Bronchial epithelial cell (primary cell): ENCODE results near the gene GOT1. TPM values are rescaled to one million over a fixed set of nuclear protein-coding genes. Genes with fewer than 3 reads are reported as not detected.

Experiments used
- DNase-seq: peaks from one replicate; pipeline ENCODE4 v3.0.0-alpha.2; 2010; ENCODE audit warnings: low read depth
- FAIRE-seq: peaks from 2 replicates; lab custom pipeline; 2011; peaks lifted over from hg19 to GRCh38; lab: Jason Lieb, UNC
- H3K27me3 ChIP-seq: 2 replicates; pipeline ENCODE4 v1.5.1; 2011; ENCODE audit warnings: low read length; ENCODE audit not compliant: control insufficient read depth, insufficient read depth
- H3K36me3 ChIP-seq: 2 replicates; pipeline ENCODE4 v1.5.1; 2011; ENCODE audit warnings: low read length; ENCODE audit not compliant: control insufficient read depth, insufficient read depth
- H3K4me3 ChIP-seq: 2 replicates; pipeline ENCODE4 v1.5.1; 2011; ENCODE audit warnings: mild to moderate bottlenecking, low read depth, low read length, control low read depth
- total RNA-seq: library from RNA; depleted of rRNA; stranded (reverse); fragments of >200 nt; gene quantifications from 2 replicates; pipeline ENCODE4 v1.2.1, GENCODE V29; 2014
- TF ChIP-seq, protein P1 (sequence below): IDR thresholded peaks from 2 replicates; pipeline ENCODE4 v1.5.1; 2011; ENCODE audit warnings: mild to moderate bottlenecking, moderate library complexity, low read length, control low read depth, inconsistent platforms; ENCODE audit not compliant: insufficient read depth, severe bottlenecking

The GOT1 gene
- total RNA-seq, 1 donor from 2014 or later: 67.9 TPM

DNA sequence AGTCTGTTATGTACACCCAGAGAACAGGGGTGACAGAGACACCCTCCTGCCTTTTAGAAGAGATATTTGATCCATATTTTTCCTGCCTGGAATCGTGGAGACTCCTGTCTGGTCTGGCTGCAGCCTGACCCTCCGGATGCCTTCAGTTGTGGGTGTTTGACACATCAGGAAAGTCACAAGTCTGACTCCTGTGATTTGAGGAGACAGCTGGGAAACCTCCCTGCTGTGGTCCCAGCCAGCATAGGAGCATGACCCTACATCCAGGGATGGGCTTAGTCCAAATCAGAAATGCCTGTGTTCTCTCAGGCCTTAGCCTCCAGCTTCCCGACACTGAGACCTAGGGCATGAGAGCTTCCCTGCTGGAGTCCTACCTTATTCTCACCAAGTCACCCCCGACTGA, 43.4 kb downstream of the GOT1 start:
- no peak overlapping the region for H3K4me3 ChIP-seq
- H3K27me3 ChIP-seq: peaks cover 4% of the 10 kb centered on the region
- TF ChIP-seq, protein P1, sequence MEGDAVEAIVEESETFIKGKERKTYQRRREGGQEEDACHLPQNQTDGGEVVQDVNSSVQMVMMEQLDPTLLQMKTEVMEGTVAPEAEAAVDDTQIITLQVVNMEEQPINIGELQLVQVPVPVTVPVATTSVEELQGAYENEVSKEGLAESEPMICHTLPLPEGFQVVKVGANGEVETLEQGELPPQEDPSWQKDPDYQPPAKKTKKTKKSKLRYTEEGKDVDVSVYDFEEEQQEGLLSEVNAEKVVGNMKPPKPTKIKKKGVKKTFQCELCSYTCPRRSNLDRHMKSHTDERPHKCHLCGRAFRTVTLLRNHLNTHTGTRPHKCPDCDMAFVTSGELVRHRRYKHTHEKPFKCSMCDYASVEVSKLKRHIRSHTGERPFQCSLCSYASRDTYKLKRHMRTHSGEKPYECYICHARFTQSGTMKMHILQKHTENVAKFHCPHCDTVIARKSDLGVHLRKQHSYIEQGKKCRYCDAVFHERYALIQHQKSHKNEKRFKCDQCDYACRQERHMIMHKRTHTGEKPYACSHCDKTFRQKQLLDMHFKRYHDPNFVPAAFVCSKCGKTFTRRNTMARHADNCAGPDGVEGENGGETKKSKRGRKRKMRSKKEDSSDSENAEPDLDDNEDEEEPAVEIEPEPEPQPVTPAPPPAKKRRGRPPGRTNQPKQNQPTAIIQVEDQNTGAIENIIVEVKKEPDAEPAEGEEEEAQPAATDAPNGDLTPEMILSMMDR: no peak
- DNase-seq (no peak), FAIRE-seq (no peak)
- no peaks in the 10 kb centered on the region for H3K36me3 ChIP-seq

DNA sequence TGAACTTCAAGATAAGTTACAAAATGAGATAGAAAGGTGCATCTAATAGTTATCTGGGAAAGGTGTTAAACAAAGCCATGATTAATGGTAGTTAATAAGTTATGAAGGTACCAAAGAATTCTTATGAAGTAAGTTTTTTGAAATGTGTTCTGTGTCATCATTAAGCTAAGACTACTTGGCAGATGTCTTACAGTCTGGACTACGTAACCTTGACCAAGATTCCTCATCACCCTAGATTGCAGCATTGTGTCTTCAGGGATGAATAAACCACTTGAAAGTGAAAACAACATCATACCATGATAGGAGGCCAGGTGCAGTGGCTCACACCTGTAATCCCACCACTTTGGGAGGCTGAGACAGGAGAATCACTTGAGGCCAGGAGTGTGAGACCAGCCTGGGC, 48.2 kb downstream of the GOT1 start:
- H3K36me3 ChIP-seq: no peaks in the 10 kb centered on the region
- H3K27me3 ChIP-seq: no peaks in the 10 kb centered on the region
- TF ChIP-seq, protein P1: no peak
- no peak for DNase-seq
- H3K4me3 ChIP-seq: no peak overlapping the region
- FAIRE-seq: no peak

DNA sequence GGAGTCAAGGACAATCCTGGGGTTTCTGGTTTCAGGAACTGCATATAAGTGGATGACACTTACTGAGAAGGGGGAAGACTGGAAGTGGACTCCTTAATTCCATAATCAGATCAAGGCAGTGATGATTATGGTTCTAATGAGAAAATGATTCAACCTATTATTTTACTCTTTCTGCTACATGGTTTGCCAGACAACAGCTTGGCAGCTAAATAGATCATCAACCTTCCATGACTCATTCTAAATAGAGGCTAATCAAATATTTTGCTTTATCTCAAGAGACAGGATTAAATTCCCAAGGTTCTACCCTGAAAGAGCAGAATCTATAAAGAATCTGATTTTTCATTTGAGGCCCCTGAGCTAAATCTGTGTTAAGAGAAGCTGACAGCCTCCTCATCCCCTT, 55.0 kb downstream of the GOT1 start:
- Histone ChIP-seq H3K4me3 (no peak overlapping the region), H3K36me3 (no peaks in the 10 kb centered on the region), H3K27me3 (no peaks in the 10 kb centered on the region)
- TF ChIP-seq, protein P1: no peak
- DNase-seq: peak; percentile 37
- no peak for FAIRE-seq

DNA sequence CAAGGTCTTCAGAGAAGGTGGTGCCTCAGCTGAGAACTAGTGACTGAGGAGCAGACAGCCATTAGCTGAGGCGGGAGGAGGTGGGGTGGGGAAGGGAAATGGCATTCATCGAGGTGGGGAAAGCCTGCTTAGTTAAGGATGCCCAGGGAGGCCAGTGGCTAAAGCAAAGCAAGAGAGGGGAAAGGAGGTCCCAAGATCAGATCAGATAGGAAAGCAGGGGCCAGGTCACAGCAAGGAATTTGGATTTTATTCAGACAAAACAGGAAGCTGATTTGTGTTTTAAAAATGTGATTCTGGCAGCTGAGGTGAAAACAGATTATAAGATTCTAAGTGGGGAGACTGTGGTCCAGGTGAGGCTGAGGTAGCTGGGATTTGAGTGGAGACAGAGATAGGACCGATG, 55.5 kb downstream of the GOT1 start:
- no peak for FAIRE-seq
- TF ChIP-seq, protein P1: no peak
- Histone ChIP-seq H3K27me3 (peaks cover 2% of the 10 kb centered on the region), H3K36me3 (no peaks in the 10 kb centered on the region), H3K4me3 (no peak overlapping the region)
- DNase-seq: no peak

DNA sequence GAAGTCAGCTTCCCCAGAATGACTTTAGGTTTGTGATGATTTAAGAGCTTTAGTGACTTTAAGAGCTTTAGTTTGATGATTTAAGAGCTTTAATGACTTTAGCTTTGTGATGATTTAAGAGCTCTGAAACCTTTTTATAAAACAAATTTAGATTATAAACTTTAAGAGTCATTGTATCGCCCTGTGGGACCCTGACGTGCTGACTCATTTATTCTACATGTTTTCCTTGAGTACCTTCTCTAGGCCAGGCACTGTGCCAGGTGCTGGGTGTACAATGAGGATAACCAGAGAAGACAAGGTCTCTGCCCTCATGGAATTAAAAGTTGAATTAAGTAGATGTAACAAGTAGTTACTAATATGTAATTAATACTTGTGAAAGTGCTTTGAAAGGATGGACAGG, 55.9 kb downstream of the GOT1 start:
- DNase-seq (peak; percentile 38), FAIRE-seq (no peak)
- TF ChIP-seq, protein P1: no peak
- no peak overlapping the region for H3K4me3 ChIP-seq
- H3K36me3 ChIP-seq: no peaks in the 10 kb centered on the region
- peaks cover 2% of the 10 kb centered on the region for H3K27me3 ChIP-seq

DNA sequence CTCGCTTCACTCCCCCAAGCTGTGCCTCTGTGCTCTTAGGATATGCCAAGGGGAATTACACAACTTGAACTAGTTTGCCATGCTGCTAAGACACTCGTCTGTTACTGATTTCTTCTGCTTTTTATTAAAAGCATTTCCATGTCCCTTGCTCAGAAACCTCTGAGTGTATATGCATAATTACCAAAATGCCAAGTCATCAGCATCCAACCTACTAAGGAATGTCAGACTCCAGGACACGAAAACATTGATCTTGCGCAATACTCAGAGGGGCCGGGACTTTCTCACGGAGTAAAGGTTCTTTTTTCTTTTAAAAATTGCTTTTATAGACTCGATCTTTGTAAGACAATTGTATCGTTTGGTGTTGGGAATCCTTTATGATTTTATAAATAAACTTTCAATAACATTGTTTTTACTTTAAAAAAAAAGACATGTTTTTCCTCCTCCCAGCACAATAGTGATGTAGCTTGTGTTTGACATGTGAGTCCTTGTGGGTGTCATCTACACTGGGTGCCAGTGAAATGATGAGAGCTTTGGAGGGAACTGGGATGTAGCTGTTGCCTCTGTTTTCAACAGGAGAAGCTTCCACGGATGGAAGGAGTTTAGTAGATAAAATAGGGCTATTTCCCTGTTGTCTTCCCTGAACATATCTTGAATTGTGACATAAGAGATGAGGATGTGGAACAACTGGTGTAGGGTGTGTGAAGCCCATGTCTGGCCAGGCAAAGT, 57.7 kb downstream of the GOT1 start:
- DNase-seq (peak; percentile 37), FAIRE-seq (no peak)
- H3K4me3 ChIP-seq: no peak overlapping the region
- no peaks in the 10 kb centered on the region for H3K36me3 ChIP-seq
- TF ChIP-seq, protein P1: no peak
- H3K27me3 ChIP-seq: peaks cover 2% of the 10 kb centered on the region
